MM.1S (cell line): Measurements from ENCODE around the gene HAUS5.

Experiments used
- EZH2 ChIP-seq: fragments of 300-600 bp; sonication (generic); optimal IDR thresholded peaks from 2 replicates; pipeline ENCODE3; 2017; ENCODE audit warnings: low read depth, mild to moderate bottlenecking, antibody characterized with exemption, low read length, mixed read lengths
- TF ChIP-seq, protein P1 (sequence below): fragments of 300-600 bp; sonication (generic); IDR thresholded peaks from 2 replicates; pipeline ENCODE4 v1.5.1; 2016; ENCODE audit warnings: antibody characterized with exemption, low read length, mixed read lengths

DNA sequence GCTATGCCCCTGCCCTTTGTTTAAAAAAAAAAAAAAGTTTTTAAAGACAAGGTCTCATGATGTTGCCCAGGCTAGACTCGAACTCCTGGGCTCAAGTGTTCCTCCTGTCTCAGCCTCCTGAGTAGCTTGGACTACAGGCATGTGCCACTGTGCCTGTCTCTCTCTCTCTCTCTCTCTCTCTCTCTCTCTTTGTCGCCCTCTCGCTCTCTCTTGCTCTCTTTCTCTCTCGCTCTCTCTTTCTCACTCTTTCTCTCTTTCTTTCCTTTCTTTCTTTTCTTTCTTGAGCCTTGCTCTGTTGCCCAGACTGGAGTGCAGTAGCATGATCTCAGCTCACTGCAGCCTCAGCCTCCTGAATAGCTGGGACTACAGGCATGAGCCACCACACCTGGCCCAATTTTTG lies 43.1 kb downstream of the HAUS5 start:
- TF ChIP-seq, protein P1, sequence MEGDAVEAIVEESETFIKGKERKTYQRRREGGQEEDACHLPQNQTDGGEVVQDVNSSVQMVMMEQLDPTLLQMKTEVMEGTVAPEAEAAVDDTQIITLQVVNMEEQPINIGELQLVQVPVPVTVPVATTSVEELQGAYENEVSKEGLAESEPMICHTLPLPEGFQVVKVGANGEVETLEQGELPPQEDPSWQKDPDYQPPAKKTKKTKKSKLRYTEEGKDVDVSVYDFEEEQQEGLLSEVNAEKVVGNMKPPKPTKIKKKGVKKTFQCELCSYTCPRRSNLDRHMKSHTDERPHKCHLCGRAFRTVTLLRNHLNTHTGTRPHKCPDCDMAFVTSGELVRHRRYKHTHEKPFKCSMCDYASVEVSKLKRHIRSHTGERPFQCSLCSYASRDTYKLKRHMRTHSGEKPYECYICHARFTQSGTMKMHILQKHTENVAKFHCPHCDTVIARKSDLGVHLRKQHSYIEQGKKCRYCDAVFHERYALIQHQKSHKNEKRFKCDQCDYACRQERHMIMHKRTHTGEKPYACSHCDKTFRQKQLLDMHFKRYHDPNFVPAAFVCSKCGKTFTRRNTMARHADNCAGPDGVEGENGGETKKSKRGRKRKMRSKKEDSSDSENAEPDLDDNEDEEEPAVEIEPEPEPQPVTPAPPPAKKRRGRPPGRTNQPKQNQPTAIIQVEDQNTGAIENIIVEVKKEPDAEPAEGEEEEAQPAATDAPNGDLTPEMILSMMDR = no peak
- TF ChIP-seq EZH2 = no peak
